IPS DF 6.9 (cell line): ENCODE measurements around the gene COPS7A.

Experiments used
- DNase-seq: peaks from one replicate; pipeline ENCODE4 v3.0.0-alpha.2; 2013; ENCODE audit warnings: low read depth, low spot score
- H3K27ac ChIP-seq: one replicate; pipeline ENCODE4 v1.5.1; 2013; ENCODE audit warnings: low read length, control low read depth
- H3K27me3 ChIP-seq: 2 replicates; pipeline ENCODE4 v1.6.1; 2013; ENCODE audit warnings: mild to moderate bottlenecking, low read length; ENCODE audit not compliant: control insufficient read depth, insufficient read depth
- H3K36me3 ChIP-seq: 2 replicates; pipeline ENCODE4 v1.6.1; 2013; ENCODE audit warnings: low read length; ENCODE audit not compliant: control insufficient read depth, insufficient read depth
- H3K4me1 ChIP-seq: 2 replicates; pipeline ENCODE4 v1.6.1; 2013; ENCODE audit warnings: low read length; ENCODE audit not compliant: control insufficient read depth, insufficient read depth
- H3K4me3 ChIP-seq: 2 replicates; pipeline ENCODE4 v1.5.1; 2013; ENCODE audit warnings: mild to moderate bottlenecking, low read length
- H3K9me3 ChIP-seq: 2 replicates; pipeline ENCODE4 v1.6.1; 2013; ENCODE audit warnings: low read length, inconsistent platforms; ENCODE audit not compliant: control insufficient read depth, insufficient read depth
- WGBS: extraction: QIAGEN DNeasy Blood & Tissue Kit; methylation state at CpG from one replicate; pipeline ENCODE4 v1.1.7; 2013; ENCODE audit warnings: mixed read lengths, missing lambda C conversion rate; ENCODE audit not compliant: insufficient read length, insufficient coverage; 5-methylcytosine and 5-hydroxymethylcytosine counted together

The COPS7A gene

GRCh38 chr12:6750506-6750905, 26.7 kb downstream of the COPS7A start:
- H3K27me3 ChIP-seq = no peaks in the 10 kb centered on the region
- no peak for DNase-seq
- H3K36me3 ChIP-seq = peaks cover 44% of the 10 kb centered on the region

DNA sequence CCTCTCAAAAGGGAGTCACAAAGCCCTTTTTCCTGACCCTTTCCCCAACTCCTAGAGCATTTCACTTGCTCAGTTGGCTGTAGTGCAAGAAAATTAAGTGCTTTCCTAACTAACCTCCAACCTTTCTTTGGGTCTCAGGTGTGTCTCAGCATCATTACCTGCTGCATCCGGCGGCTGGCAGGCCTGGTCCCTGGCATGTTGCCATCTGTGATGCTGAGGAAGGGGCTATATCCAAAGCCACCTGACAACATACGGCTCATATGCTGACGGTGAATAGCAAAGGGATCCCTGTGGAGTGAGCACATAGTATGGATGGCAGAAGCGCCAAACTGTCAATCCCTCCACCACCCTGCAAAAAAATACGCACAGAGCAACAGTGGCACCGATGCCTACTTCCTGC, 27.9 kb downstream of the COPS7A start:
- Histone ChIP-seq H3K36me3 (peaks cover 34% of the 10 kb centered on the region), H3K27ac (no peak overlapping the region), H3K27me3 (no peaks in the 10 kb centered on the region), H3K4me3 (peak overlapping the region; percentile 91; the same call in 1 of the 2 replicates), H3K4me1 (0 out of 2 replicates have a peak, but pooled peaks cover 3% of the 10 kb centered on the region), H3K9me3 (no peaks in the 10 kb centered on the region; the same call in 1 of the 2 replicates)
- no peak for DNase-seq
- WGBS = no CpG with 5 or more reads among the region's 7 CpGs

More at GRCh38 chr12:6750506-6750905, 26.7 kb downstream of the COPS7A start:
- no peaks in the 10 kb centered on the region; the same call in 1 of the 2 replicates for H3K9me3 ChIP-seq
- no peak overlapping the region for H3K4me3 ChIP-seq
- H3K27ac ChIP-seq = no peak overlapping the region
- 0 out of 2 replicates have a peak, but pooled peaks cover 3% of the 10 kb centered on the region for H3K4me1 ChIP-seq
- WGBS = no CpG with 5 or more reads among the region's 4 CpGs

GRCh38 chr12:6752167-6752920, 28.5 kb downstream of the COPS7A start:
- no CpG with 5 or more reads among the region's 24 CpGs for WGBS
- peak overlapping the region; percentile 91 for H3K4me3 ChIP-seq
- 0 out of 2 replicates have a peak, but pooled peaks cover 3% of the 10 kb centered on the region for H3K4me1 ChIP-seq
- no peaks in the 10 kb centered on the region for H3K27me3 ChIP-seq
- peaks cover 32% of the 10 kb centered on the region for H3K36me3 ChIP-seq
- DNase-seq = no peak
- no peak overlapping the region for H3K27ac ChIP-seq
- H3K9me3 ChIP-seq = no peaks in the 10 kb centered on the region; the same call in 1 of the 2 replicates

- no CpG with 5 or more reads among the region's 62 CpGs for WGBS
- no peaks in the 10 kb centered on the region for H3K27me3 ChIP-seq
- no peak for DNase-seq
- H3K27ac ChIP-seq = no peak within 1 kb of the TSS
- H3K4me3 ChIP-seq = peak within 1 kb of the TSS; percentile 91
- H3K9me3 ChIP-seq = no peaks in the 10 kb centered on the region
- 0 out of 2 replicates have a peak, but pooled peaks cover 3% of the 10 kb centered on the region for H3K4me1 ChIP-seq
- H3K36me3 ChIP-seq = peaks cover 25% of the 10 kb centered on the region
These were observed 29.3 kb downstream of the COPS7A start, which contains the start of gene MLF2 for GRCh38 chr12:6752921-6753771. Gene MLF2 (minus strand): TSS chr12:6753141. CDS start chr12:6752334, 807 bp downstream.

DNA sequence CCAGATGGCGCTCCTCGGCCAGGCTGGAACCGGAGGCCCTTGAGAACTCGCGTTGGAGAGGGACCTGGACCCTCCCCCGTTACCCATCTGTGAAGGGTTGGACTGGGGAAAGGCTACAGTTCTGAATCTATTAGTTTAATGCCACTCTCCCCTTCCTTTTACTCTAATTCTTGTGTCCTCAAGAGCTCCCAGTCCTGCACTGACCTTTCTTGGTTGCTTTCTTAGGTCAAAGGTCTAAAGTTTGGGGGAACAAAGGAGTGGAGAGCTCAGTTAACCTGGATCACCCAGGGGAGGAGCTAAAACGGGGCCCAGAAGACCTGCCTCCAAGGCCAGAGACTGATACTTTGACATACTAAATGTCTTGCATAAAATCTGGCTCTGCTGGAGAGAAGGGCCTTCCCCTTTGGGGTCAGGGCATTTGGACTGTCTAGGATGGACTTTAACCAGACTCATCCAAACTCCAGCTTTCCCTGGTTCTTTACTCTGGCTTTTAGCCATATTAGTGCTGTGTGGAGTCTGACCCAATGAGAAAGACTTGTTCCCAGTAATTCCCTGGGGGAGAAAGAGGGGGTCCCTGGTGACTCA, 30.0 kb downstream of the COPS7A start:
- no CpG with 5 or more reads among the region's 7 CpGs for WGBS
- H3K9me3 ChIP-seq = no peaks in the 10 kb centered on the region
- DNase-seq = no peak
- no peaks in the 10 kb centered on the region for H3K27me3 ChIP-seq
- peaks cover 19% of the 10 kb centered on the region for H3K36me3 ChIP-seq
- no peak overlapping the region; the same call in 1 of the 2 replicates for H3K4me3 ChIP-seq
- H3K4me1 ChIP-seq = peaks cover 3% of the 10 kb centered on the region; the same call in 1 of the 2 replicates
- no peak overlapping the region for H3K27ac ChIP-seq

- Histone ChIP-seq H3K36me3 (peaks cover 14% of the 10 kb centered on the region), H3K9me3 (no peaks in the 10 kb centered on the region), H3K27ac (no peak overlapping the region), H3K4me3 (no peak overlapping the region), H3K4me1 (peaks cover 3% of the 10 kb centered on the region; the same call in 1 of the 2 replicates), H3K27me3 (no peaks in the 10 kb centered on the region)
- no CpG with 5 or more reads among the region's 2 CpGs for WGBS
- no peak for DNase-seq
These were observed 30.6 kb downstream of the COPS7A start for GRCh38 chr12:6754411-6754810.

DNA sequence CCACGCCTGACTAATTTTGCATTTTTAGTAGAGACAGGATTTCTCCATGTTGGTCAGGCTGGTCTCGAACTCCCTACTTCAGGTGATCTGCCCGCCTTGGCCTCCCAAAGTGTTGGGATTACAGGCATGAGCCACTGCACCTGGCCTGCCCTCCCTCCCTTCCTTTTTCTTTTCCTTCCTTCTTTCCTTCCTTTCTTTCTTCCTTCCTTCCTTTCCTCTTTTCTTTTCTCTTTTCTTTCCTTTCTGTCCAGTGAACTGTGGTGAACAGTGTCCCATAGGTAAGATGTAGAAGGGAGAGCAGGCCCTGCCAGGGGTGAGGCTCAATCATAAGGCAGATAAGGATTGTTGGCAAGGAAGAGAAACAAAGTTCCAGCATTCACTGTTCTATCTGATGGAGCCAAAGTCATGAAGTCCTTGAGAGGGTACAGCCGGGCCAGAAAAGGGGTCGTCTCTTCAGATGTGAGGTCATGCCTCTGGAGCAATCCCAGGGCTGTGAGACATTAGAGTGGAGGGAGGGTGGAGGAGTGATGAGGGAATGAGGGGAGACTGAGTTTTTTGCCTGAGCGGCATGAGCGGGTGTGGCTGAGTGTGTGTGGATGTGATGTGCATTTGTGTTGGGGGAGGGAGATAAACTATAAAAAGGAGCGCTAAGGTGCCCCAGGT, 33.3 kb downstream of the COPS7A start:
- H3K36me3 ChIP-seq = no peaks in the 10 kb centered on the region
- no peaks in the 10 kb centered on the region for H3K27me3 ChIP-seq
- no peak overlapping the region for H3K27ac ChIP-seq
- no peak overlapping the region for H3K4me3 ChIP-seq
- H3K9me3 ChIP-seq = no peaks in the 10 kb centered on the region
- peaks cover 2% of the 10 kb centered on the region; the same call in 1 of the 2 replicates for H3K4me1 ChIP-seq
- WGBS = no CpG with 5 or more reads among the region's 8 CpGs
- no peak for DNase-seq

DNA sequence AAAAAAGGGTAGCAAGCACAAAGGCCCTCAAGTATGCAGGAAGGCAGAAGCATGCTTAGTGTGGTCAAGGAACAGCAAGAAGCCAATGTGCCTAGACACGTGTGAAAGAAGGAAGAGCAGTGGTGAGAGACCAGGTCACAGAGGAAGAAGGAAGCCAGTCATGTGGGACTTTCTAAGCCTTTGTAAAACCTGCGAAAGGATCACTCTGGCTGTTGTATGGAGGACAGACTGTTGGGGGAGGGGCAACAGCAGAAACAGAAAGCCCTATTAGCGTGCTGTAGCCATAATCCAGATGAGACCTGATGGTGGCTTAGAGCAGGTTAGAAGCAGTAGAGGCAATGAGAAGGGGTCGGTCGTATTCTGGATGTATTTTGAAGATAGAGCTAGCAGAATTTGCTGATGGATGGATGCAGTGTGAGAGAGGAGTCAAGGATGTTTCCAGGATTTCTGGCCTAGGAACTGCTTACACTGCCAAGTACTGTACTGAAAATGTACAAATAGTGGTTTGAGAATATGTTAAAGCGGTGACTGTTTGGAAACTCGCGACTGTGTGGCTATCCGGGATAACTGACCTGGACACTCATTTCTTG, 34.8 kb downstream of the COPS7A start:
- no peak overlapping the region for H3K4me3 ChIP-seq
- no peak for DNase-seq
- WGBS = no CpG with 5 or more reads among the region's 9 CpGs
- peaks cover 4% of the 10 kb centered on the region; the same call in 1 of the 2 replicates for H3K4me1 ChIP-seq
- H3K36me3 ChIP-seq = no peaks in the 10 kb centered on the region
- no peak overlapping the region for H3K27ac ChIP-seq
- H3K27me3 ChIP-seq = no peaks in the 10 kb centered on the region
- no peaks in the 10 kb centered on the region for H3K9me3 ChIP-seq

- Histone ChIP-seq H3K4me3 (no peak overlapping the region), H3K27me3 (no peaks in the 10 kb centered on the region), H3K36me3 (no peaks in the 10 kb centered on the region), H3K9me3 (no peaks in the 10 kb centered on the region), H3K27ac (no peak overlapping the region), H3K4me1 (peaks cover 3% of the 10 kb centered on the region; the same call in 1 of the 2 replicates)
- no peak for DNase-seq
- no CpG with 5 or more reads among the region's 5 CpGs for WGBS
These were observed 35.9 kb downstream of the COPS7A start for GRCh38 chr12:6759741-6760140.
